Measurements from ENCODE around the gene ACOXL. TPM values are rescaled to one million over a fixed set of nuclear protein-coding genes. Genes with fewer than 3 reads are reported as not detected.
A peak's percentile ranks its signal among the peaks of the same experiment; 100 is the strongest.
"Not testable (repeated sequence)": the region's sequence is repeated elsewhere in the genome, so short reads cannot be mapped to it uniquely, and the experiment has no call there.

The ACOXL gene
- total RNA-seq, 2 experiments from 2014 or later, result not detected

DNA sequence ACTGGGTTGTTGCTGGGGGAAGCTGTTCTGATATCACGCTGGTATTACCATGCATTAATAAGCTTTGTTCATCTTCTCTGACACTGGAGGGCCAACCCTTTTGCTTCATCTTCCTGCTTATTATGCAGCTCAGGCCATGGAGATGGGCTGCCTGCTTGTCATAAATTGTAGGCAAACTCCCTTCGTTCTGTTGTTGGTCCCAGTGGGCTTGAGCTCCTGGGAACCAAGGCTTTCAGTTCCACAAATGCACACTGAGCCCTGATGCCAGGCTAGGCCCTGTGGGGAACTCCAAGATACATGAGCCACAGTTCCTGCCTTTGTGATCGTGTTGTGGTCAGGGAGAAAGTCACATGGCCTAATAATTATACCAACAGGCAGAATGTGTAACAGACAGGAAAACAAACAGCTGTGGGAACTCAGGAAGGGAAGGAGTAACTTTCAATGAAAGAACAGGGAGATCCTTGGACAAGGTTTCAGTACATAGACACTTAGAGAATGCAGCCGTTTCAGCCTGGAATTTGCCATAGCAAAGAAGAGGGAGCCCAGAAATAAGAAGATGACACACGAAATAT lies 339.3 kb downstream of the ACOXL start:
- no peaks in the 10 kb centered on the region for H3K36me3 Mint-ChIP-seq (ENCODE audit: low read depth)
- intact Hi-C loops (cut with DNase I, micrococcal nuclease), result no loop called here
- H3K4me3 Mint-ChIP-seq, result no peak overlapping the region
- H3K27me3 ChIP-seq (ENCODE audit: control insufficient read depth in 1 of 2, insufficient read depth in 2 of 2, low read length in 2 of 2), result no peaks in the 10 kb centered on the region
- H3K4me1 Mint-ChIP-seq (ENCODE audit: low read depth), result no peaks in the 10 kb centered on the region
- H3K9me3 ChIP-seq (ENCODE audit: control insufficient read depth in 1 of 2, insufficient read depth in 1 of 2, low read length in 2 of 2), result no peaks in the 10 kb centered on the region
- peaks cover 5% of the 10 kb centered on the region for H3K27me3 Mint-ChIP-seq
- ChIA-PET CTCF (interaction anchor here (0.9 kb wide), 1 partner anchor 19 kb away, joined by 3 read pairs; no protein-coding TSS in a partner anchor), POLR2A (no interaction called here)
- no peaks in the 10 kb centered on the region for H3K36me3 ChIP-seq (ENCODE audit: insufficient read depth, low read length)
- TF ChIP-seq, protein P1, sequence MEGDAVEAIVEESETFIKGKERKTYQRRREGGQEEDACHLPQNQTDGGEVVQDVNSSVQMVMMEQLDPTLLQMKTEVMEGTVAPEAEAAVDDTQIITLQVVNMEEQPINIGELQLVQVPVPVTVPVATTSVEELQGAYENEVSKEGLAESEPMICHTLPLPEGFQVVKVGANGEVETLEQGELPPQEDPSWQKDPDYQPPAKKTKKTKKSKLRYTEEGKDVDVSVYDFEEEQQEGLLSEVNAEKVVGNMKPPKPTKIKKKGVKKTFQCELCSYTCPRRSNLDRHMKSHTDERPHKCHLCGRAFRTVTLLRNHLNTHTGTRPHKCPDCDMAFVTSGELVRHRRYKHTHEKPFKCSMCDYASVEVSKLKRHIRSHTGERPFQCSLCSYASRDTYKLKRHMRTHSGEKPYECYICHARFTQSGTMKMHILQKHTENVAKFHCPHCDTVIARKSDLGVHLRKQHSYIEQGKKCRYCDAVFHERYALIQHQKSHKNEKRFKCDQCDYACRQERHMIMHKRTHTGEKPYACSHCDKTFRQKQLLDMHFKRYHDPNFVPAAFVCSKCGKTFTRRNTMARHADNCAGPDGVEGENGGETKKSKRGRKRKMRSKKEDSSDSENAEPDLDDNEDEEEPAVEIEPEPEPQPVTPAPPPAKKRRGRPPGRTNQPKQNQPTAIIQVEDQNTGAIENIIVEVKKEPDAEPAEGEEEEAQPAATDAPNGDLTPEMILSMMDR (IDR thresholded peaks at IDR 0.05), result no peak
- H3K27ac Mint-ChIP-seq, result no peak overlapping the region
- H3K9me3 Mint-ChIP-seq, result peaks cover 12% of the 10 kb centered on the region
- no peak overlapping the region for H3K4me3 ChIP-seq (ENCODE audit: low read length)
- H3K27ac ChIP-seq (ENCODE audit: low read depth in 1 of 2, low read length in 2 of 2), result no peak overlapping the region
- no peak for ATAC-seq (ENCODE audit: poor library complexity)
- peak in 2 of 14 experiments; percentile 42 to 43 for DNase-seq
- H3K4me1 ChIP-seq (ENCODE audit: insufficient read depth, low read length), result no peaks in the 10 kb centered on the region

DNA sequence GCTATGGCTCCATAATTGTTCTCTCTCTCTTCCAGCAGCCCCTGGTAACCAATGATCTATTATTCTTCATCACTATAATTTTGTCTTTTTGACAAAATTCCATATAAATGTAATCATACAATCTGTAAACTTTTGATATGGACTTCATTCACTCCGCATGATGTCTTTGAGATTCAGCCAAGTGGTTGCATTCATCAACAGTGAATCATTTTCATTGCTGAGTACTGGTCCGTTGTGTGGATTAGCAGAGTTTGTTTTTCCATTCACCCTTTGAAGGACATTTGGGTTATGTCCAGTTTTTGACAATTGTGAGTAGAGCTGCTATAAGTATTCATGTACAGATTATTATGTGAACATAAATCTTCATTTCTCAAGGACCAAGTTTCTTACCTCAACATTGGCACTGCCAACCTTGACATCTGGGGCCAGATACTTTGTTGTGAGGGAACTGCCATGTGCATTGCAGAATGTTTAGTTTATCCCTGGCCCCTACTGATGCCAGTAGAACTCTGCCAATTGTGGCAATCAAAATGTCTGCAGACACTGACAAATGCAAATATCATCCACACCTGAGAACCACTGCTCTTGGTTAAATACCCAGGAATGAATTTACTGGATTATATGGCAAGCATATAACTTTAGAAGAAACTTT lies 340.0 kb downstream of the ACOXL start:
- H3K27me3 Mint-ChIP-seq, result peaks cover 5% of the 10 kb centered on the region
- H3K9me3 Mint-ChIP-seq, result peaks cover 13% of the 10 kb centered on the region
- CTCF ChIA-PET, result no interaction called here

DNA sequence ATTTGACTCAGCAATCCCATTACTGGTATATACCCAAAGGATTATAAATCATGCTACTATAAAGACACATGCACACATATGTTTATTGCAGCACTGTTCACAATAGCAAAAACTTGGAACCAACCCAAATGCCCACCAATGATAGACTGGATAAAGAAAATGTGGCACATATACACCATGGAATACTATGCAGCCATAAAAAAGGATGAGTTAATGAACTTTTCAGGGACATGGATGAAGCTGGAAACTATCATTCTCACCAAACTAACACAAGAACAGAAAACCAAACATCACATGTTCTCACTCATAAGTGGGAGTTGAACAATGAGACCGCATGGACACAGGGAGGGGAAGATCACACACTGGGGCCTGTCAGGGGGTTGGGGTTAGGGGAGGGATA lies 350.3 kb downstream of the ACOXL start:
- H3K36me3 ChIP-seq (ENCODE audit: insufficient read depth, low read length); H3K4me3 Mint-ChIP-seq; H3K4me1 ChIP-seq (ENCODE audit: insufficient read depth, low read length); H3K36me3 Mint-ChIP-seq (ENCODE audit: low read depth); H3K27ac ChIP-seq (ENCODE audit: low read depth in 1 of 2, low read length in 2 of 2); intact Hi-C loops (cut with DNase I, micrococcal nuclease); CTCF ChIA-PET; H3K9me3 Mint-ChIP-seq; H3K27ac Mint-ChIP-seq; DNase-seq; H3K9me3 ChIP-seq (ENCODE audit: control insufficient read depth in 1 of 2, insufficient read depth in 1 of 2, low read length in 2 of 2); H3K4me3 ChIP-seq (ENCODE audit: low read length); POLR2A ChIA-PET; ATAC-seq (ENCODE audit: poor library complexity): not testable (repeated sequence)
- peaks cover 4 to 11% of the 10 kb centered on the region in 2 experiments for H3K27me3 ChIP-seq (ENCODE audit: control insufficient read depth in 1 of 2, insufficient read depth in 2 of 2, low read length in 2 of 2)
- peaks cover 10% of the 10 kb centered on the region for H3K4me1 Mint-ChIP-seq (ENCODE audit: low read depth)
- H3K27me3 Mint-ChIP-seq, result peaks cover 67% of the 10 kb centered on the region

More for the DNA sequence above, 340.0 kb downstream of the ACOXL start:
- no peak overlapping the region for H3K27ac ChIP-seq (ENCODE audit: low read depth in 1 of 2, low read length in 2 of 2)
- H3K4me1 Mint-ChIP-seq (ENCODE audit: low read depth), result no peaks in the 10 kb centered on the region
- no peaks in the 10 kb centered on the region for H3K27me3 ChIP-seq (ENCODE audit: control insufficient read depth in 1 of 2, insufficient read depth in 2 of 2, low read length in 2 of 2)
- DNase-seq, result no peak
- ATAC-seq (ENCODE audit: poor library complexity), result no peak
- H3K27ac Mint-ChIP-seq, result no peak overlapping the region
- no peaks in the 10 kb centered on the region for H3K36me3 ChIP-seq (ENCODE audit: insufficient read depth, low read length)
- no peaks in the 10 kb centered on the region for H3K9me3 ChIP-seq (ENCODE audit: control insufficient read depth in 1 of 2, insufficient read depth in 1 of 2, low read length in 2 of 2)
- no peaks in the 10 kb centered on the region for H3K36me3 Mint-ChIP-seq (ENCODE audit: low read depth)
- H3K4me1 ChIP-seq (ENCODE audit: insufficient read depth, low read length), result no peaks in the 10 kb centered on the region
- POLR2A ChIA-PET, result no interaction called here
- intact Hi-C loops (cut with DNase I, micrococcal nuclease), result no loop called here
- no peak overlapping the region for H3K4me3 Mint-ChIP-seq
- no peak overlapping the region for H3K4me3 ChIP-seq (ENCODE audit: low read length)
- TF ChIP-seq, protein P1 (IDR thresholded peaks at IDR 0.05), result no peak

All from CD4-positive, alpha-beta T cell (primary cell).